ENCODE data around the gene KRT79.

- TF ChIP-seq ESRRG (CRISPR knock-in tag; IDR thresholded peaks at IDR 0.05): no peak
- TF ChIP-seq ZFP3 (CRISPR knock-in tag; IDR thresholded peaks at IDR 0.05): no peak
- TF ChIP-seq ZNF565 (CRISPR knock-in tag; conservative IDR thresholded peaks at IDR 0.05; ENCODE audit: low read depth): no peak
- TF ChIP-seq CSRNP3 (CRISPR knock-in tag; IDR thresholded peaks at IDR 0.05): no peak
- TF ChIP-seq CSDC2 (CRISPR knock-in tag; IDR thresholded peaks at IDR 0.05): no peak
- TF ChIP-seq TCF4 (CRISPR knock-in tag; IDR thresholded peaks at IDR 0.05; ENCODE audit: borderline replicate concordance): no peak
- TF ChIP-seq TSHZ2 (CRISPR knock-in tag; IDR thresholded peaks at IDR 0.05): no peak
- TF ChIP-seq ARNTL (CRISPR knock-in tag; IDR thresholded peaks at IDR 0.05; ENCODE audit: borderline replicate concordance, low read depth): no peak
- no peak for TF ChIP-seq PATZ1 (CRISPR knock-in tag; IDR thresholded peaks at IDR 0.05; ENCODE audit: borderline replicate concordance)
- TF ChIP-seq GLIS3 (CRISPR knock-in tag; IDR thresholded peaks at IDR 0.05): no peak
- TF ChIP-seq PPARA (CRISPR knock-in tag; IDR thresholded peaks at IDR 0.05; ENCODE audit: borderline replicate concordance): no peak
- no peak for TF ChIP-seq ZC3H10 (CRISPR knock-in tag; IDR thresholded peaks at IDR 0.05)
- TF ChIP-seq CREB5 (CRISPR knock-in tag; IDR thresholded peaks at IDR 0.05; ENCODE audit: low read depth): no peak
Observed at GRCh38 chr12:52872644-52873389, 38.7 kb upstream of the KRT79 start.

All from SK-N-SH treated with all-trans-retinoic acid at 6 μM for 48 hours (cell line).